Measurements from ENCODE around the gene ZNF419. TPM values are rescaled to one million over a fixed set of nuclear protein-coding genes. Genes with fewer than 3 reads are reported as not detected.

Gene ZNF419
- total RNA-seq, 1 experiment from 2014 or later = 1.9 TPM

DNA sequence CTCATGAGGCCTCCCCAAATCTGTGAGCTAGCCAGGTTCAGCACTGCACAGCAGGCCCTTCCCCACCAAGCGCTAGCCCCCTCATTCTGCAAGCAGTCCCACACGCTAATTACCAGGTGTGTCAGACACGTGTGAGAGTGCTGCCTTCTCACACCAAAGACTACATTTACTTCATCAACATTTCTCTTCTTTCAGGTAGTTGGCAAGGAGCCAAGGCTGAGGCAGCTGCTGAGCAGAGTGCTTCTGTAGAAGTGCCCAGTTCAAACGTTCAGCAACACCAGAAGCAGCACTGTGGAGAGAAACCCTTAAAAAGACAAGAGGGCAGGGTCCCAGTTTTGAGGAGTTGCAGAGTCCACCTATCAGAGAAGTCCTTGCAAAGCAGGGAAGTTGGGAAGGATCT lies 18.6 kb downstream of the ZNF419 start:
- BruUV-seq (replicated peaks) = no TSS peak
- intact Hi-C loops (cut with micrococcal nuclease) = no loop called here
- H3K4me3 ChIP-seq (replicated peaks in 1 of 2; ENCODE audit: low read depth in 1 of 2, low read length in 2 of 2) = no peak overlapping the region
- ChIA-PET POLR2A (no interaction called here), CTCF (no interaction called here), RAD21 (ENCODE audit: low non-redundant PET in 1 of 2, low total read pairs in 2 of 2, uncharacterized antibody in 2 of 2, unreplicated experiment in 2 of 2) (no interaction called here)
- H3K9me2 ChIP-seq (ENCODE audit: insufficient read depth) = no peaks in the 10 kb centered on the region
- H3K27me3 ChIP-seq (ENCODE audit: insufficient read depth, low read length) = no peaks in the 10 kb centered on the region
- H3K36me3 ChIP-seq (ENCODE audit: control insufficient read depth in 1 of 2, insufficient read depth in 2 of 2, low read length in 2 of 2) = no peaks in the 10 kb centered on the region
- TF ChIP-seq, protein P1, sequence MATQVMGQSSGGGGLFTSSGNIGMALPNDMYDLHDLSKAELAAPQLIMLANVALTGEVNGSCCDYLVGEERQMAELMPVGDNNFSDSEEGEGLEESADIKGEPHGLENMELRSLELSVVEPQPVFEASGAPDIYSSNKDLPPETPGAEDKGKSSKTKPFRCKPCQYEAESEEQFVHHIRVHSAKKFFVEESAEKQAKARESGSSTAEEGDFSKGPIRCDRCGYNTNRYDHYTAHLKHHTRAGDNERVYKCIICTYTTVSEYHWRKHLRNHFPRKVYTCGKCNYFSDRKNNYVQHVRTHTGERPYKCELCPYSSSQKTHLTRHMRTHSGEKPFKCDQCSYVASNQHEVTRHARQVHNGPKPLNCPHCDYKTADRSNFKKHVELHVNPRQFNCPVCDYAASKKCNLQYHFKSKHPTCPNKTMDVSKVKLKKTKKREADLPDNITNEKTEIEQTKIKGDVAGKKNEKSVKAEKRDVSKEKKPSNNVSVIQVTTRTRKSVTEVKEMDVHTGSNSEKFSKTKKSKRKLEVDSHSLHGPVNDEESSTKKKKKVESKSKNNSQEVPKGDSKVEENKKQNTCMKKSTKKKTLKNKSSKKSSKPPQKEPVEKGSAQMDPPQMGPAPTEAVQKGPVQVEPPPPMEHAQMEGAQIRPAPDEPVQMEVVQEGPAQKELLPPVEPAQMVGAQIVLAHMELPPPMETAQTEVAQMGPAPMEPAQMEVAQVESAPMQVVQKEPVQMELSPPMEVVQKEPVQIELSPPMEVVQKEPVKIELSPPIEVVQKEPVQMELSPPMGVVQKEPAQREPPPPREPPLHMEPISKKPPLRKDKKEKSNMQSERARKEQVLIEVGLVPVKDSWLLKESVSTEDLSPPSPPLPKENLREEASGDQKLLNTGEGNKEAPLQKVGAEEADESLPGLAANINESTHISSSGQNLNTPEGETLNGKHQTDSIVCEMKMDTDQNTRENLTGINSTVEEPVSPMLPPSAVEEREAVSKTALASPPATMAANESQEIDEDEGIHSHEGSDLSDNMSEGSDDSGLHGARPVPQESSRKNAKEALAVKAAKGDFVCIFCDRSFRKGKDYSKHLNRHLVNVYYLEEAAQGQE (IDR thresholded peaks at IDR 0.05; ENCODE audit: low read depth) = no peak
- no peak for TF ChIP-seq EGR1 (IDR thresholded peaks at IDR 0.05; ENCODE audit: low read depth)
- TF ChIP-seq SP1 (IDR thresholded peaks at IDR 0.05; ENCODE audit: low read depth) = no peak
- TF ChIP-seq, protein P2, sequence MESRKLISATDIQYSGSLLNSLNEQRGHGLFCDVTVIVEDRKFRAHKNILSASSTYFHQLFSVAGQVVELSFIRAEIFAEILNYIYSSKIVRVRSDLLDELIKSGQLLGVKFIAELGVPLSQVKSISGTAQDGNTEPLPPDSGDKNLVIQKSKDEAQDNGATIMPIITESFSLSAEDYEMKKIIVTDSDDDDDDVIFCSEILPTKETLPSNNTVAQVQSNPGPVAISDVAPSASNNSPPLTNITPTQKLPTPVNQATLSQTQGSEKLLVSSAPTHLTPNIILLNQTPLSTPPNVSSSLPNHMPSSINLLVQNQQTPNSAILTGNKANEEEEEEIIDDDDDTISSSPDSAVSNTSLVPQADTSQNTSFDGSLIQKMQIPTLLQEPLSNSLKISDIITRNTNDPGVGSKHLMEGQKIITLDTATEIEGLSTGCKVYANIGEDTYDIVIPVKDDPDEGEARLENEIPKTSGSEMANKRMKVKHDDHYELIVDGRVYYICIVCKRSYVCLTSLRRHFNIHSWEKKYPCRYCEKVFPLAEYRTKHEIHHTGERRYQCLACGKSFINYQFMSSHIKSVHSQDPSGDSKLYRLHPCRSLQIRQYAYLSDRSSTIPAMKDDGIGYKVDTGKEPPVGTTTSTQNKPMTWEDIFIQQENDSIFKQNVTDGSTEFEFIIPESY (IDR thresholded peaks at IDR 0.05; ENCODE audit: extremely low read depth, insufficient replicate concordance, low read length) = no peak
- TF ChIP-seq, protein P3, sequence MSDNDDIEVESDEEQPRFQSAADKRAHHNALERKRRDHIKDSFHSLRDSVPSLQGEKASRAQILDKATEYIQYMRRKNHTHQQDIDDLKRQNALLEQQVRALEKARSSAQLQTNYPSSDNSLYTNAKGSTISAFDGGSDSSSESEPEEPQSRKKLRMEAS (IDR thresholded peaks at IDR 0.05) = no peak
- TF ChIP-seq JUND (IDR thresholded peaks at IDR 0.05) = no peak
- TF ChIP-seq FOSL1 (IDR thresholded peaks at IDR 0.05; ENCODE audit: low read depth) = no peak
- no peak for TF ChIP-seq SRF (IDR thresholded peaks at IDR 0.05; ENCODE audit: low read depth)
- no peak for TF ChIP-seq CEBPB (IDR thresholded peaks at IDR 0.05; ENCODE audit: low read depth)
- TF ChIP-seq ZNF274 (IDR thresholded peaks at IDR 0.05; ENCODE audit: low read depth, low read length) = no peak
- TF ChIP-seq POLR2A (IDR thresholded peaks at IDR 0.05; ENCODE audit: borderline replicate concordance, extremely low read depth, insufficient read depth, insufficient read length) = no peak
- TF ChIP-seq POLR2AphosphoS5 (IDR thresholded peaks at IDR 0.05; ENCODE audit: low read depth, low read length) = no peak
- TF ChIP-seq ZFX (IDR thresholded peaks at IDR 0.05) = no peak
- TF ChIP-seq, protein P4, sequence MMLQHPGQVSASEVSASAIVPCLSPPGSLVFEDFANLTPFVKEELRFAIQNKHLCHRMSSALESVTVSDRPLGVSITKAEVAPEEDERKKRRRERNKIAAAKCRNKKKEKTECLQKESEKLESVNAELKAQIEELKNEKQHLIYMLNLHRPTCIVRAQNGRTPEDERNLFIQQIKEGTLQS (IDR thresholded peaks at IDR 0.05) = no peak
- TF ChIP-seq YY1 (IDR thresholded peaks at IDR 0.05; ENCODE audit: extremely low read depth, insufficient replicate concordance, low read depth, low read length) = no peak
- no peak for TF ChIP-seq EZH2 (IDR thresholded peaks at IDR 0.05)
- TF ChIP-seq EZH2phosphoT487 (IDR thresholded peaks at IDR 0.05; ENCODE audit: borderline replicate concordance) = no peak
- TF ChIP-seq ELF1 (IDR thresholded peaks at IDR 0.05; ENCODE audit: borderline replicate concordance, low read depth) = no peak
- H3K79me2 ChIP-seq (ENCODE audit: insufficient read depth, low read length) = no peaks in the 10 kb centered on the region
- ATAC-seq = no peak
- no peak for DNase-seq (ENCODE audit: low read depth, low spot score)
- H3K4me2 ChIP-seq (ENCODE audit: low read length) = no peak overlapping the region
- H3K4me1 ChIP-seq (ENCODE audit: control insufficient read depth in 1 of 2, insufficient read depth in 2 of 2, low read length in 2 of 2) = no peaks in the 10 kb centered on the region
- no peak overlapping the region for H3K9ac ChIP-seq (ENCODE audit: low read length)
- no peaks in the 10 kb centered on the region for H4K20me1 ChIP-seq (ENCODE audit: insufficient read depth)
- no peak overlapping the region for H3K27ac ChIP-seq (ENCODE audit: low read depth, low read length)
- no peak overlapping the region for H2AFZ ChIP-seq (ENCODE audit: low read depth, low read length, poor library complexity, severe bottlenecking)
- H3K9me3 ChIP-seq (ENCODE audit: control insufficient read depth in 1 of 2, insufficient read depth in 1 of 2, low read depth in 1 of 2, low read length in 2 of 2) = peaks cover 0 to 3% of the 10 kb centered on the region in 2 experiments; a peak in 1 of 4 replicates

Data from HCT116 (cell line).